DMS153 treated with DMSO at 0.1 percent for 48 hours (cell line): ENCODE measurements around the gene OR51B2.

Experiments
- DNase-seq: peaks from one replicate; lab custom pipeline; 2025; ENCODE audit not compliant: unreplicated experiment; lab: John Stamatoyannopoulos, UW

Gene OR51B2

GRCh38 chr11:5284637-5285036, 39.5 kb downstream of the OR51B2 start:
- DNase-seq = no peak

DNA sequence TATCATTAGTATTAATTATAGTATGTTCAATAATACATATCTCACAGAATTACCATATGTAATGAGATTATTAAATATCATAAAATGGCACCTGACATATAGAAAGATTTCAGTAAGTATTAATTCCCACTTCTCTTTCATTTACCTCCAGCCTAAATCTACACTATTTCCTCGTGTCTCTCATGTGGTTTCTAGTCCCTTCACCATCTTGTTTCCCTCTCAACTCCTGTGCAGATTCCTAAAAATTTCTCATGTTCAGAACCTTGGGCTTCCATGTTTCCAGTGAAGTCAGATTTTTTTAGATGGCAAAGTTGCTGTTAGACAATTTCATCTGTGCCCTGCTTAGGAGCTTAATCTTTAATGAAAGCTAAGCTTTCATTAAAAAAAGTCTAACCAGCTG, 40.2 kb downstream of the OR51B2 start:
- DNase-seq = no peak

GRCh38 chr11:5283086-5283485, 41.0 kb downstream of the OR51B2 start:
- no peak for DNase-seq

GRCh38 chr11:5282628-5283027, 41.5 kb downstream of the OR51B2 start:
- DNase-seq = no peak

DNA sequence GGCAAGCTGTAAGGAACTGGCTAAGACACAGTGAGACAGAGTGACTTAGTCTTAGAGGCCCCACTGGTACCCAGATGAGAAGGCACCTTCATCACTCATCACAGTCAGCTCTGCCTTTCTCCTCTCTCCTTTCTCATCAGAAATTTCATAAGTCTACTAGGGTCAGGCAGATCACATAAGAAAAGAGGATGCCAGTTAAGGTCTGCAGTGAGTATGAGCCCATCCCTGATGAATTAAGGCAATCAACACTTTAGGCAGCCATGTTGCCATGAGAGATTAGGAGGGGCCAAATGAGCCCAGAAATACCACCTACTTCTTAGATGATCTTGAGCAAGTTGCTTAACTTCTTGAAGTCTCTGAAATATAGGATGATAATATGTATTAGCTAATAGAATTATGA, 42.5 kb downstream of the OR51B2 start:
- DNase-seq = no peak

DNA sequence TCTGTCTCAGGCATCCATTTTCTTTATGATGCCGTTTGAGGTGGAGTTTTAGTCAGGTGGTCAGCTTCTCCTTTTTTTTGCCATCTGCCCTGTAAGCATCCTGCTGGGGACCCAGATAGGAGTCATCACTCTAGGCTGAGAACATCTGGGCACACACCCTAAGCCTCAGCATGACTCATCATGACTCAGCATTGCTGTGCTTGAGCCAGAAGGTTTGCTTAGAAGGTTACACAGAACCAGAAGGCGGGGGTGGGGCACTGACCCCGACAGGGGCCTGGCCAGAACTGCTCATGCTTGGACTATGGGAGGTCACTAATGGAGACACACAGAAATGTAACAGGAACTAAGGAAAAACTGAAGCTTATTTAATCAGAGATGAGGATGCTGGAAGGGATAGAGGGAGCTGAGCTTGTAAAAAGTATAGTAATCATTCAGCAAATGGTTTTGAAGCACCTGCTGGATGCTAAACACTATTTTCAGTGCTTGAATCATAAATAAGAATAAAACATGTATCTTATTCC, 43.5 kb downstream of the OR51B2 start:
- no peak for DNase-seq

DNA sequence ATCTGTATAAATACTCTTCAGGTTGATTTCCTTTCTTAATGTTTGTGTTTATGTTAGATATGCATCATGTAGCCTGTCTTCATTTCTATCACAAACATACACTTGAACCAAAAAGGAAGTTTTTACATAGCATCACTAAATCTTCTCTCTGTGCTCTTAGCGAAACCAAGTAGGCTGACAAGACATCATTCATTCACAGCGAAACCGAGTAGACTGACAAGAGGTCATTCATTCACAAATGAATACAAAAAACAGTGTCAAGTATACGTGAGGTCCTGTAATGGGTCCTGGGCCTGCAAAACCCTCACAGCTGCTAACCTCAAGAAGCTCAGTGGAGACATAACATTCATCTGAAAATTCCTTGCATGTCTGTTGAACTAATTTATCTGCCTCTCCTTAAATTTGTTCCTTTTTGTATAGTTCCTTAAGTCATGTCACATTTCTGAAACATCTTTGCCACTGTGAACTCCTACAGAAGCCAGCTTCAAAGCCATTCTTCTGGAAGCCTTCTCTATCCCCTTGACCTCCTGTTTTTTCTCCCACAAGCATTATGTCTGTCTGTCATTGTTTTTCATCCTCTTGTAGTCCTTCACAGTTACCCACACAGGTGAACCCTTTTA, 44.5 kb downstream of the OR51B2 start:
- no peak for DNase-seq

DNA sequence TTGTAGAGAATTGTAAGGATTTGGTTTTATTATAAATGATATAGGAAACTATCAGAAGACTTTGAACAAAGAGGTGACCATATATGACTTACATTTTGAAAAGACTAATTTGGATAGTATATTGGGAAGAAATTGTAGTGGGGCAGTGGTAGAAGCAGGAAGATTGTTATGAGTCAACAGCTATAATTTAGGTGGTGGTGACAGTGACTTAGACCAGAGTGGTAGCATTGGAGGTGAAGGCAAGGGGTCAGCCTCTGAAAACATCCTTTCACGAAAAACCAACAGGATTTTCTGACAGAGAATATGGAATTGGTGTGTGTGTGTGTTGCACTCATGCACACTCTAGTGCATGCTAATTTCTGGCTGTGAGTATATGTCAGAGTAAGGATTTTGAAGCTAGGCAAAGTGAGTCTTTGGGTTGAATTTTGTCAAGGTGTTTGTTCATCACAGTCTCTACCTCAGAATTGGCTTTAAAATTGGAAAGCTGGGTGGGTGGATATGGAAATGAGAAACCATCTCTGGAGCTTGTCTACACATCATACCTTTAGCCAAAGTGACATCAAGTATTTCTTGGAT, 46.2 kb downstream of the OR51B2 start:
- DNase-seq = no peak

- DNase-seq = no peak
Observed at GRCh38 chr11:5276697-5277096, 47.4 kb downstream of the OR51B2 start.

DNA sequence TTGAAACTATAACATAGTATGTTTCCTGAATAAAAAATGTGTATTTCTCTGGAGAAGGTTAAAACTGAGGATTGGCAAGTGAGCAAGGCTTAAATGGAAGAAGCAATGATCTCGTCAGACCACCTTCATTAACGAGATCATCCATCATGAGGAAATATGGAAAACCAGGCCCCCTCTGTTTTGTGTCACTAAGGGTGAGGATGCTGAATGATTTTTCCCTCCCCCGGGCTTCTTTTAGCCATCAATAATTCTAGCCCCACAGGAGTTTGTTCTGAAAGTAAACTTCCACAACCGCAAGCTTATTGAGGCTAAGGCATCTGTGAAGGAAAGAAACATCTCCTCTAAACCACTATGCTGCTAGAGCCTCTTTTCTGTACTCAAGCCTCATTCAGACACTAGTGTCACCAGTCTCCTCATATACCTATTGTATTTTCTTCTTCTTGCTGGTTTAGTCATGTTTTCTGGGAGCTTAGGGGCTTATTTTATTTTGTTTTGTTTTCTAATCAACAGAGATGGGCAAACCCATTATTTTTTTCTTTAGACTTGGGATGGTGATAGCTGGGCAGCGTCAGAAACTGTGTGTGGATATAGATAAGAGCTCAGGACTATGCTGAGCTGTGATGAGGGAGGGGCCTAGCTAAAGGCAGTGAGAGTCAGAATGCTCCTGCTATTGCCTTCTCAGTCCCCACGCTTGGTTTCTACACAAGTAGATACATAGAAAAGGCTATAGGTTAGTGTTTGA, 48.6 kb downstream of the OR51B2 start:
- DNase-seq = no peak

GRCh38 chr11:5274395-5274794, 49.7 kb downstream of the OR51B2 start:
- no peak for DNase-seq
